Esophagus squamous epithelium (tissue), 5 donors: ENCODE data around the gene KIAA0930. TPM values are rescaled to one million over a fixed set of nuclear protein-coding genes. Genes with fewer than 3 reads are reported as not detected.

Source experiments
- DNase-seq: peaks from one replicate; lab custom pipeline; 2025; lab: John Stamatoyannopoulos, UW
- H3K27ac ChIP-seq, 4 donors: fragments of 200-600 bp; sonication (generic); one replicate each; pipeline ENCODE4 v1.5.1; 2016 to 2019; ENCODE audit warnings: mild to moderate bottlenecking in 1 of 4
- H3K27me3 ChIP-seq, 4 donors: fragments of 200-600 bp; sonication (generic); 1 replicate in 3 of 4; 2 replicates in 1 of 4; pipeline versions ENCODE4 v1.5.1 to v1.6.0; 2017 to 2021; ENCODE audit warnings: antibody characterized with exemption in 1 of 4
- H3K36me3 ChIP-seq, 3 donors: fragments of 200-600 bp; sonication (generic); one replicate each; pipeline ENCODE4 v1.5.1; 2016 to 2019
- H3K4me1 ChIP-seq, 3 donors: fragments of 200-600 bp; sonication (generic); one replicate each; pipeline ENCODE4 v1.5.1; 2017 to 2019
- H3K4me3 ChIP-seq, 4 donors: fragments of 200-600 bp; sonication (generic); 1 replicate in 3 of 4; 2 replicates in 1 of 4; pipeline ENCODE4 v1.5.1; 2016 to 2019; ENCODE audit warnings: mild to moderate bottlenecking in 2 of 4, moderate library complexity in 1 of 4
- H3K9me3 ChIP-seq, 3 donors: fragments of 200-600 bp; sonication (generic); one replicate each; pipeline ENCODE4 v1.5.1; 2016 to 2019
- CTCF ChIP-seq, 6 experiments: fragments of 450-650 bp in 4 of 6; fragments of 200-600 bp in 2 of 6; sonication (generic) in 2 of 6; IDR thresholded peaks; one replicate each; pipeline ENCODE4 v1.5.1; 2016 to 2019; ENCODE audit warnings: antibody characterized with exemption in 6 of 6, mild to moderate bottlenecking in 4 of 6, moderate library complexity in 4 of 6
- POLR2A ChIP-seq, 4 donors: fragments of 450-650 bp; IDR thresholded peaks; one replicate each; pipeline ENCODE4 v1.6.1; 2017; ENCODE audit warnings: antibody characterized with exemption in 4 of 4, mild to moderate bottlenecking in 4 of 4, moderate library complexity in 3 of 4
- WGBS, 2 donors: methylation state at CpG; one replicate each; pipeline ENCODE4 v1.1.5; 2018; 5-methylcytosine and 5-hydroxymethylcytosine counted together
- intact Hi-C: fragments of 100-400 bp; cut with DNase I; formaldehyde crosslinking; loops from one replicate; pipeline ENCODE4 v1.15.0; 2022
- total RNA-seq, 4 donors: library from RNA; depleted of rRNA; stranded (reverse); fragments of >200 nt; gene quantifications; one replicate each; pipeline ENCODE4 v1.1.0, GENCODE V29; 2016
- donor health status: DM: yes; HTN: yes; CAD: no.

The KIAA0930 gene
- total RNA-seq, 4 donors from 2014 or later, result 33.1 to 40.2 (median 38.1) TPM

GRCh38 chr22:45226503-45227186 is 14.0 kb downstream of the KIAA0930 start:
- Histone ChIP-seq H3K36me3 (no peaks in the 10 kb centered on the region), H3K27me3 (no peaks in the 10 kb centered on the region), H3K9me3 (no peaks in the 10 kb centered on the region), H3K4me1 (peaks cover 23 to 67% (median 25%) of the 10 kb centered on the region in 3 donors), H3K4me3 (no peak overlapping the region), H3K27ac (peak overlapping the region; percentile 51 to 83 (median 78))
- DNase-seq, result no peak
- intact Hi-C loops, result no loop called here
- WGBS, 2 donors, result 52 to 56% methylated on average over 11 to 15 of the region's 17 CpGs
- no peak for TF ChIP-seq CTCF (IDR thresholded peaks at IDR 0.05)
- no peak for TF ChIP-seq POLR2A (IDR thresholded peaks at IDR 0.05)

- H3K27ac ChIP-seq, result peak overlapping the region; percentile 51 to 83 (median 78)
- intact Hi-C loops, result no loop called here
- WGBS, 2 donors, result 44 to 54% methylated on average over 4 to 14 of the region's 26 CpGs
- TF ChIP-seq CTCF (IDR thresholded peaks at IDR 0.05), result no peak
- TF ChIP-seq POLR2A (IDR thresholded peaks at IDR 0.05), result peak in 1 of 4 donors; percentile 4
- H3K36me3 ChIP-seq, result no peaks in the 10 kb centered on the region
- no peak overlapping the region for H3K4me3 ChIP-seq
- no peak for DNase-seq
- peaks cover 23 to 66% (median 25%) of the 10 kb centered on the region in 3 donors for H3K4me1 ChIP-seq
- H3K27me3 ChIP-seq, result no peaks in the 10 kb centered on the region
- no peaks in the 10 kb centered on the region for H3K9me3 ChIP-seq
Measured at GRCh38 chr22:45225732-45226502, 14.8 kb downstream of the KIAA0930 start.

- Histone ChIP-seq H3K36me3 (no peaks in the 10 kb centered on the region), H3K27ac (peak overlapping the region; percentile 51 to 83 (median 78)), H3K4me3 (no peak overlapping the region), H3K9me3 (no peaks in the 10 kb centered on the region), H3K4me1 (peaks cover 23 to 58% (median 25%) of the 10 kb centered on the region in 3 donors), H3K27me3 (no peaks in the 10 kb centered on the region)
- WGBS, 2 donors, result 79 to 96% methylated on average over 10 to 13 of the region's 19 CpGs
- TF ChIP-seq POLR2A (IDR thresholded peaks at IDR 0.05) (no peak), CTCF (IDR thresholded peaks at IDR 0.05) (no peak)
- no peak for DNase-seq
- intact Hi-C loops, result no loop called here
Measured at GRCh38 chr22:45224988-45225731, 15.5 kb downstream of the KIAA0930 start.

- intact Hi-C loops, result no loop called here
- Histone ChIP-seq H3K4me3 (no peak overlapping the region), H3K4me1 (peaks cover 23 to 53% (median 25%) of the 10 kb centered on the region in 3 donors), H3K36me3 (no peaks in the 10 kb centered on the region), H3K27me3 (no peaks in the 10 kb centered on the region), H3K9me3 (no peaks in the 10 kb centered on the region), H3K27ac (peak overlapping the region in 1 of 4 donors; percentile 13)
- no peak for DNase-seq
- no peak for TF ChIP-seq POLR2A (IDR thresholded peaks at IDR 0.05)
- TF ChIP-seq CTCF (IDR thresholded peaks at IDR 0.05), result no peak
- WGBS, 2 donors, result 65 to 73% methylated on average over 8 to 11 of the region's 11 CpGs
Measured at GRCh38 chr22:45224331-45224730, 16.4 kb downstream of the KIAA0930 start.
